GM21360 (cell line): ENCODE data around the gene PPP2R5B.

Experiments
- ATAC-seq: cut with Tn5 transposase; IDR thresholded peaks from one replicate; pipeline ENCODE4 v1.9.1; 2021; ENCODE audit warnings: mild to moderate bottlenecking, moderate library complexity; ENCODE audit not compliant: unreplicated experiment

PPP2R5B gene

DNA sequence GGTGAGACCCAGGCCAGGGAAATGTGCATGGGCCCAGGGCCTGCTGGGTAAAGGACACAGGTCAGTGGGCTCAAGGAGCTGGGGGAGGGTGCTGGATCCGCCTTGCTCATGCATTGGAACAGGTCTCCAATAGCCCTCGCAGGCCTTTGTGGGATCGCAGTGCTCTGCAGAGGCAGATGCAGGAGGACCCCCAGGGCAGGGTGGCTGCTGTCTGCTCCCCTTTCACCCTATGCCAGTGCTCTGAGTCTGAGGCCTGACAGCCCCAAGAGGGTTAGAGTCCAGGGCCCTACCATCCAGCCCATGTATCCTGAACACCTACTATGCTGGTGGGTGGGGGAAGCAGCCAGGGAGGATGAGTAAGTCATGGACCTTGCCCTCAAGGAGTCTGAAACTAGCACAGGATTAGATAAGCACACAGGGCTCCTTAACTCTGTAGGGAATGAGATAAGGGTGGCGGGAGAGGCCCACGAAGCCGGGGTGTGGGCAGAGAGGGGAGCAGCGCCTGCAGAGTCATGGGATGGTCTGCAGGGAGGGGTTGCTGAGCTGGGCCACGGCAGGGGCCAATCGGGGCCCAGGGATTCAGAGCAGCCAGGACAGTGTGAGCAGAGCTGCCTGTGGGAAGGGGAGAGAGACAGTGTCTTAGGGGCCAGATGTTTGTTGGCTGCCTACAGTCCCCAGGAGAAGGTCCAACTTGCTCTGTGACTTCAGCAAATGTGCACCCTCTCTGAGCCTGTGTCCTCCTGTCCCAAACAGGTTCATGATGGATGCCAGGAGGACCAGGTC, 35.6 kb upstream of the PPP2R5B start:
- no peak for ATAC-seq

DNA sequence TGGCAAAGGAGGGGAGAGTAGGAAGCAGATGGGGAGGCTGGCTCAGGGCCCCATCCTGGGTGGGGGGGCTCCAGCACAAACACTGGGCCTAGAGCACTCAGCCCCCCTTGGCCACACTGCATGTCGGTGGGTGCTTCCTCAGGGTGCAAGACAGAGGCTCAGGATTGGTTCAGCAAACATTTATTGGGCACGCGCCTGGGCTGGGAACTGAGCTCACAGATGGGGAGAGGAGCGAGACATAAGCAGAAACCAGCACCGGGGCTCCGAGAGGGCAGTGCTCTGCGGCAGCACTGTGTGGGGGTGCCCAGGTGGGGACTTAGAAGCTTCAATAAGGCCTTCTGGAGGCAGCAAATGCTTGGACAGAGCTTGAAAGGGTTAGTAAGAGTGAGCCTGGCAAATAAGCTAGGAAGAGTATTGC, 34.0 kb upstream of the PPP2R5B start:
- no peak for ATAC-seq

DNA sequence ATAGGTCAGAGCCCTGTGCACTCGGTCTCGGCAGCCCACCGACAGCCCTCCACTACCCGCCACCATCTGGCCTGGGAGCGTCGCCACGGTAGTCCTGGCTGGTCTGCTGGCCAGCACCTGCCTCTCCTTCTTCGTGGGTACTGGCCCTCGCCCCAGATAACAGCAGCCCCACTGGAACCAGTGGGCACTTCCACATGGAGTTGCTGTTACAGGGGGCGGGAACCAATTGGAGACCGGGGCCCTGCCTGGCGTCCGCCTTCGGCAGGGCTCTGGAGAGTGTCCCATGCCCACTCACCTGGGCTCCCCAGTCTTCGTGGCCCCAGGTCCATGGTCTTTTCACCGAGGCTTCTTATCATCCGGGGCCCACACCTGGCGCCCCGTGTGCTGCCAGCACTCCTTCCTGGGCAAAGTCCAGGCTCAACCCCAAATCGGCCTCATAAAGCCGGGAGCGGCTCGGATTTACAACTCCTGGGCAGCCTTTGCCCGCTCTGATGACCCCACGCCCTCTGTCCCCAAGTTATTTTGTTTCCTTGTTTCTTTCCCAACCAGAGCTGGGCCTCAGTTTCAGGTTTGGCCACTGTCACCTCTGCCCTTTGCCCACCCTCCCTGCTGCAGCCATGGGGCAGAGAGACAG, 33.2 kb upstream of the PPP2R5B start:
- ATAC-seq: no peak

DNA sequence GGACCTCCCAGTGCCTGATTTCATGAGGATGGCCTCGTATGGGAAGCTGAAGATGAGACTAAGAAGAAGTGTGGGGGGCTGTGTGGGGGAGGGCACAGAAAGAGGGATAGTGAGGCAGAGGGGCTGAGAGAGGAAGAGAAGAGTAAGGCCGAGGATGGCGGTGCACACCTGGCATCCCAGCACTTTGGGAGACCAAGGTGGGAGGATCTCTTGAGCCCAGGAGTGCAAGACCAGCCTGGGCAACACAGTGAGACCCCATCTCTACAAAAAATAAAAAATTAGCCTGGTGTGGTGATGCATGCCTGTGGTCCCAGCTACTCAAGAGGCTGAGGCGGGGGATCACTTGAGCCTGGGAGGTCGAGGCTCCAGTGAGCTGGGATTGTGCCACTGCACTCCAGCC, 32.6 kb upstream of the PPP2R5B start:
- no peak for ATAC-seq

DNA sequence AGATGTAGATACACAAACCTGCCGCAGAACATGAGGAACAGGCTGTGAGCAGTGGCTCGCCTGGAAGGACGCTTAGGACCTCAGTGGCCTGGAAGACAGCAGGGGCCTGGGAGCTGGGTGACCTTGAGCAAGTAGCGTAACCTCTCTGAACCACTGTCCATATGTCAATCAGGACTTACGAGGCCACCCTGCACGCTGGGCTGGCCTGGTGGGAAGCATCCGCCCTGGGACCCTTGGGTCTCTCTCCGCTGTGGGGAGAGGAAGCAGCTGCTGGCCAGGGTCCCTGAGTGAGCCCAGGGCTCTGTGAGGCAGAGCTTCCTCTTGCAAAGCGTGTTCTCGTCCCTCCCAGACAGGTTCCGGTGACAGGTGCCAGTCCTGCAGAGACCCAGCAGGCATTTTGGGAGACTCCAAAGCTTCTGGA, 32.1 kb upstream of the PPP2R5B start:
- no peak for ATAC-seq

DNA sequence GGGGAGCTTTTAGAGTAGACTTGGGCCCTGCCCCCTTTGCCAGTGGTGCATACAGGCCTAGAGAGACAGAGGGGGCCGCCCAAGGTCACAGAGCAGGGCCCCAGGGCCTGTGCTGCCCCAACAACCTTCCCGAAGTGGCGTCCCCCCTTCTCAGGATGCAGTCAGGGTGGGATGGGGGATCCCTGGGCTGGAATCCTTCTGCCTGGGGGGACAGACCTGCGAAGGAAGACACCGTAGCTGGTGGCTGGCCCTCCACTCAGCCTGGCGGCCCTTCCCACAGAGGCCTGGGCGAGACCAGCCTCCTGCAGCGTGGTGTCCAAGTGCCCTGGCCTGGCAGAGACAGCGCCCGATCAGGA, 31.7 kb upstream of the PPP2R5B start:
- ATAC-seq: no peak

DNA sequence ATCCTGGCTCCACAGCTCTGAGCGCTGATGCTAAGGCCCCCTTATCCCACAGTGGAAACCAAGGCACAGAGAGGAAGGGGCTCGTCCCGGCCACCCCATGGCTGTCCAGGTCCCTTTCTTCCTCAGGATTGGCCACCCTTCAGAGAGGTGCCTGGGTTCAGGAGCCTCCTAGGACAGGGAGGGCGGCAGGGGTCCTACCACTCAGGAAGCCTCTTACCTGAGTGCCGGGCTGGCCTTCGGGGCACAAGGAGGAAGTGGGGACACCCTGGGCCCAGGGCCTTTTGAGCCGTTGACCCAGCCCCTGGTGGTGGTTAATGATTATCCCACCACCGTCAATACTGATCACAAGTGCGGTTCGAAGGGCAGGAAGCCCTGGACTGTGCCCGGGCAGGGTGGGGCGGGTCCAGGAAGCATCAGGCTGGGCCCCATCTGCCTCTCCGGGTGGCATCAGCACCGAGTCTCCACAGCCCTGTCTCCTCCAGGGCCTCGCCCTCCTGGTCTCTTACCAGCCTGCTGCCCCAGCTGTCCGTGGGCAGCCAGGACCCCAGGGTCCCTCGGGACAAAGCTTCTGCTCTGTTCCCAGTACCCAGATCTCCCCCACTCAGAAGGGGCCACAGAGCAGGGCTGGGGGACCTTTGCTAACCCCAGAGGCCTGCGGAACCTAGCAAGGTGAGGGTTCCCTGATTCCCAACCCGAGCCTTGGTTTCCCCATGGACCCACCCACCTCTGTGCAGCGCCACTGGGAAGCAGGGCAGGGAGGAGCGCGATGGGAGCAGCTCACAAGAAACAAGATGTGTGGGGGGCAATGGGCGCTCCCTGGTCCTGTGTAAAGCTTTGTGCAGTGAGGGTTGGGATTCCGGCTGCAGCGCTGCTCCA, 31.1 kb upstream of the PPP2R5B start:
- no peak for ATAC-seq

DNA sequence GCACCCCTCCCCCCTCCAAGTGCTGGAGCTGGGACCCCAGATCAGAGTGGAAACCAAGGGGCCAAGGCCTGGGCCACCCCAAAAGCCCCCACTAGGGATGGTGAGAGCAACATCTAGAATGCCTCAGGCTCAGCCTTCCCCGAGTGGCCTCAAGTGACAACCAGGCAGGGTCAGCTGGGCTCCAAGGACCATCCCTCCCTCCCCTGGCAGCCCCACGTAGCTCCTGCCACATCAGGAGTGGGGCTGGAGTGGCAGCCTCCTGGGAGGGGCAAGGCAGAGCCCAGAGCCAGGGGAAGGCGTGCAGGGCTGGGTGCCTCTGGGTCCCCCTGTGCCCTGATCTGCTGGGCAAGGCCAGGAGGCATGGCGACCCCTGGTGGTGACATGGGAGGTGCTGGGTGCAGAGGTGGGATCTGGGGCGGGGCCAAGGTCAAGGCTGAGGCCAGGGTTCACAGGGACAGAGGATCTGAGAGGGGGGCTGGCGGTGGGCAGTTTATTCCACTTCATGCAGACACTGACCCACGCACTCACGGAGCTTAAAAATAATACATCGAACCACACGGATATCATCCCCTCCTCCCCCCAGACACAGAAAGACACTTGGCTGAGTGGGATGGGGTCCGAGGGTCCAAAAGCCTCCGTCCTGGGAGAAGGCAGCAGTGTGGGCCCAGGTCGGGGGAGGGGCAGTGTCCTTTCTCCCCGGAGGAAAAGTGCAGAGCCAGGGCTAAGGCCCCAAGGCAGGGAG, 30.2 kb upstream of the PPP2R5B start:
- peak; percentile 48 for ATAC-seq

DNA sequence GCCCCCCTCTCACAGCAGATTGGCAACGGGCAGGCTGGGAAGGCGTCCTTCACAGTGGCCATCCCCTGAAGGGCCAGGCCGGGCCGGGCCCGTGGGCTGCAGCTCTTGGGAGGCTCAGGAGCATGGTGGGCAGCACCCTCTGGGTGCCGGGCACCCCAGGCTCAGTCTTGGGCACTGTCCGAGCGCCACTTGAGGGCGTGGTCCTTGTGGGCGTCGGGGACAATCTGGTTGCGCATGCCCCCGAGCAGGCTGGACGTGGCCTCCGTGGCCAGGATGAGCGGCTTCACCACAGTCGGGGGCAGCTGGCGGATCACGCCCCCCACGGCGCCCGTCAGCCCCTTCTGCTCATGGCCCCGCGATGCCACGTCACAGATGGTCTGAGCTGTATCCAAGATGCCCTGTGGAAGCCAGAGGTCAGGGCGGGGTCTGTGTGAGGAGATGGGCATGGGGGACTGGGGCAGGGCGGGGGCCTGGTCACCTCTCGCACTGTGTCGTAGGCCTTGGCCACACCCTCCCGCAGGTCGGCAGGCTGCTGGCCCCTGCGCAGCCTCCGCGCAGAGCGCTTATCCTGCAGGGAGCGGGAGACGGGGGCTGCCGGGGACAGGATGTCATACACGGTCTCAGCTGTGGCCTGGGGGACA, 29.6 kb upstream of the PPP2R5B start:
- ATAC-seq: no peak

DNA sequence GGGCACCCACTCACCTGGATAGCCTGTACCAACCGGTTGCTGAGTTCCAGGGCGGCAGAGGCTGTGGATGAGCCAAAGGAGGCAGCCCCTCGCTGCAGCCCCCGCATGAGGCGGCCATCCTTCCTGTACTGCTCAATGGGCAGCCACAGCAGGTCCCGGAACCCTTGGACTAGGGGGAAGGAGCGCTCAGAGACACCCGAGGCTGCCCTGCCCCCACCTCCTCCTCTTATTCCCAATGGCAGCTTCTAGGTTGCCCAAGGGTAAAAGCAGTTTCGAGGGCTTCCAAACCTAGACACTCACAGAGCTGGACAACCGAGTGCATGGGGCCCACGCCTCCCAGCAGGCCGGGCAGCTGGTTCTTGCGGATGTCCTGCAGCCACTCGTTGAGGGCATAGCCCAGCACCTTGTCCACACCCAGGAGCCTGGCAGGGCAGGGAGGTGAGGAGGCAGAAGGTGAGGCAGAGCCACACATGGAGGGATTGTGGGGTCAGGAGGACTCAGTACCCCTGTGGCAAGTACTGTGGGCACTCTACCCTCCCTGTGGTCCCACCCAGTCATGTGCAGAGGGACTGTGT, 28.0 kb upstream of the PPP2R5B start:
- no peak for ATAC-seq

DNA sequence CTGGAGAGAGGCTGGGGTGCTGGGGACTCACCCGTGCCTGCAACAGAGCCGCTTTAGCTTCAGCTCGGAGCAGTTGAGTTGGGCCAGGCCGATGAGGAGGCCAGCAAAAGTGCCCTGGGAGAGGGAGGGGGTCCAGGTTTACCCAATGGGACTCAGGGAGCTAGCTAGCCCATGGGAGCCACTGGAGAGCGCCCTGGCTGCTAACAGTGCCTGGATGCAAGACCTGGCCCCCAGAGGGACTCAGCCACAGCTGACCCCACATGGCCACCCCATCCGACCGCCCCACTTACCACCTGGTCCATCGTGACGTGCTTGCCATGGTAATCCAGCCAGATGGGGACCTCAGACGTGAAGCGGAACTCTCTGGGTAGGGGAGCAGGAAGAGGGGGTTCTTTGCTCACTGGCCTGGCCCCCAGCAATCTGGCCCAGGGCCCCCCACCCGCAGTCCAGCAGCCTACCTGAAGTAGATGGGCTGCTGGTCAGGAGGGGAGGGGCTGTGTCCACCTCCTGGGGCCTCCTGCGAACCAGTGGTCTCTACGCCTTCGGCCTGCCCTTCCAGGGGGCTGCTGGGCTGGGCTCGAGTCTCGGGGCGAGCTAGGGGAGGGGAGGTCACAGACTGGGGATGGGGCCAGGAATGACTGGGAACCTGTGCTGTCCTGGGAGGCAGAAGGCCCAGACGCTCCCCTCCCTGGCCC, 27.0 kb upstream of the PPP2R5B start:
- no peak for ATAC-seq

DNA sequence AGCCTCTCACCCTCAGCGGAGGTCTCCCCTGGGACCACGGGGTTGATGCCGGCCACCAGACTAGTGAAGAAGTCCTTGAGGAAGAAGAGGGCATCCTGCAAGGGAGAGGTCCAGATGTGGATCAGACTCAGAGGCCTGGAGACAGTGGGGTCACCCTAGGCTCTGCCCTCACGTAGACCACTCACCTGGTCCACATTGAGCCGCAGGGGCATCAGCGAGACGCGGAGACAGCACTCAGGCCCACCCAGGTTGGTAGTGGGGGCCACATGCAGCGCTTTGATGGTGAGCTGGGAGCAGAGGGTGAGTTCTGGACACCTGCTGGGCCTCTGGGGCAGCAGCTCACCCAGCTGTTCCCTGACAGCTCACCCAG, 26.4 kb upstream of the PPP2R5B start:
- ATAC-seq: no peak

DNA sequence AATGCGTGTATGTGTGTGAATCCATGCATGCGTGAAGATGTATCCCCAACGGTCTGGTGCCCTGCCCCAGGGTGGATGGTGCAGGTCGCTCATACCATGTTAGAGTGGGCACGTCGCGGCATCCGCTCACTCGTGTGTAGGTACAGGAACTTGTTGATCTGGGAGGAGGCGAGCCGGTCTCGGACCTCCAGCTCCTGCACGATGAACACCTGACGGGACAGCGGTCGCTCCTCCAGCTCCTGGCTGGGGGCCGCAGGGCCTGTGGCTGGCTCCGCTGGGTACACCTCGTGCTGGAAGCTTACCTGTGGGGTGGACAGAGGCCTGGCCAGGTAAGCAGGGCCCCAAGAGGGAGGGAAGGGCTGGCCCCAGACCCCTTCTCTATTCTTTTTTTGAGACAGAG, 25.9 kb upstream of the PPP2R5B start:
- ATAC-seq: no peak

DNA sequence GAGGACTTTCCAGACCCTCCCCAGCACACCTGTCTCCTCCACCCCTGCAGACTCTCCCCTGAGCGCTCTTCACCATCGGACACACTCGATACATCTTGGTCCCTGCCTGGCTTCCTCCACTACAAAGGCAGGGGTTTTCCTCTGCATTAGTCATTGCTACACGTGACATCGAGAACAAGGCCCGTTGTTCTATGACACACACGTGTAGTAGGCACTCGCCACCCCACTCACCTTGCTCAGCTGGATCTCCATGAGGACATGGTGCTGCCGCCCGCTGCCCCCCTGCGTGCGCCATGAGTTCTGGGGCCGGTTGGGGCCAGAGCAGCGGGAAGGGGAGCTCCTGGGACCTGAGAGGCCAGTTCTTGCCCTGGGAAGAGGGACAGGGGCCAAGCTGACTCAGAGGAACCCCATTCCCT, 24.2 kb upstream of the PPP2R5B start:
- ATAC-seq: no peak

DNA sequence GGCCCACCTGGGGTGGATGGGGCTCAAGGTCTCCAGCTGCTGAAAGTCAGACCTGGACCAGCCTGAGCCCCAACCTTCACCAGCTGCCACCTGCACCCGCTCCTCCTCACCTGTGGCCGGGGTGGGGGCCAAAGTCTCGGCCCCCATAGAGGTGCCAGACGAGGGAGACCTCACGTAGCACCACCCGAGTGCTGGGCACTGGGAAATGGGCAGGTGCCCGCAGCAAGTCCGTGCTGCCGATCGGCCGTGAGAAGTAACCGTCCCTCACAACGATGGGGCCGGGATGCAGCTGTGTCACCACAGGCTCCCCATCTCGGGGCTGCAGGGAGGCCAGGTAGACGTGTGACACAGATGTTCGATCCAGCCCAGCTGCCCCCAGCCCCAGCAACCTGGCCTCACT, 23.7 kb upstream of the PPP2R5B start:
- ATAC-seq: no peak

DNA sequence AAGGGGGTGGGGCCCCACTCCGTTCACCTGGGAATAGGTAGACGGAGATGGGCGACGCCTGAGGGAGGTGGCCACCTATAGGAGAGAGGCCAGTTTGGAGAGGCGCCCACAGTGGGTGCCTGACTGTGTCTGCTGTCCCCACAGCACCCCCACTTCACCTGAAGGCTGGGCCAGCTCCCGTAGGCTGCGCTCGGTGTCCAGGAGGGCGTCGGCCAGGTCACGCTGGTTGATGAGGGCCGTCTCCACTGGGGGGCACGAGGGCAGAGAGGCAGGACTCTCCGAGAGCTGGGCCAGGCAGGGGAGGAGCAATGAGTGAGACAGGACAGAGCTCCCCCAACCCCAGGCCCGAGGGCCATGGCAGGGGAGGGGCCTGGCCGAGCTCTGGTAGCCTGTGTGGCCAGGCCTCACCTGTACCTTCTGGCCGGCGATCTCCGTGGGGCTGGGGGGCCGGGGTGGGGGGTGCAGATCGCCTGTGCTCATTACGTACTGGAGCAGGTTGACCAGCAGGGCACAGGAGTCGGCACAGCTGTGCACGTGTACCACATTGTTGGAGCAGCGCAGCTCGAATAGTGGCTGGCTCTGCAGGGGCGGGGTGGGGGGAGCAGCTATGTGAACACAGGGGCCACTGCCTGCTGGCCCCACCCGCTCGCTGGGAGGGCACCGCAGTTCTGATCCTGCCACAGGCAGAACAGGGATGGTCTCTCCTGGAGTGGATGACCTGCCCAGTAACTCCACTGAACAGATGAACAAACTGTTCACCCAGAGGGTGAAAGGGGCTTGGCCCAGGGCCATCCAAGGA, 22.2 kb upstream of the PPP2R5B start:
- ATAC-seq: no peak

DNA sequence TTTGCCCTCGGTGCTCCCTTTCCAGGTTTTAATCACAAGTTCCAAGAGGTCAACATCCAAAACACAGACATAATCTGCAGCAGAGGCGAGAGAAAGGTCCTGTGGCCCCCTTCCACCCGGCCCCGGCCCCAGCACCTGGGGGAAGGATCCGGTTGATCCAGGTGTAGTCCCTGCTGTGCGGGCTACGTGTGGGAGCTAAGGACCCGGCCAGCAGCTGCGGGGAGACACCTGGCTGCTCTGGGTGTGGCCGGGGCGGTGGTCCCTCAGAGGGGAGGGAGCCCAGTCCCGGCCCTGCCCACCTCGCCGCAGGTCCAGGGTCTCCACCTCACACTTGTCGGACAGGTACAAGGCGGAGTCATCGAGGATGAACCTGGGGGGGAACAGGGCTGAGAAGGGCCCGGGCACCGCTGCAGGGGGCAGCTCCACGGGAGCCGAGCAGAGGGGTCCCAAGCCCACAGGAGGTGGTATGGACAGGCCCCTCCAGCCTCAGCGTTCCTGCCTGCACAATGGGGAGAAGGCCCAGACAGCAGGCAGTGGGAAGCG, 21.1 kb upstream of the PPP2R5B start:
- ATAC-seq: no peak

DNA sequence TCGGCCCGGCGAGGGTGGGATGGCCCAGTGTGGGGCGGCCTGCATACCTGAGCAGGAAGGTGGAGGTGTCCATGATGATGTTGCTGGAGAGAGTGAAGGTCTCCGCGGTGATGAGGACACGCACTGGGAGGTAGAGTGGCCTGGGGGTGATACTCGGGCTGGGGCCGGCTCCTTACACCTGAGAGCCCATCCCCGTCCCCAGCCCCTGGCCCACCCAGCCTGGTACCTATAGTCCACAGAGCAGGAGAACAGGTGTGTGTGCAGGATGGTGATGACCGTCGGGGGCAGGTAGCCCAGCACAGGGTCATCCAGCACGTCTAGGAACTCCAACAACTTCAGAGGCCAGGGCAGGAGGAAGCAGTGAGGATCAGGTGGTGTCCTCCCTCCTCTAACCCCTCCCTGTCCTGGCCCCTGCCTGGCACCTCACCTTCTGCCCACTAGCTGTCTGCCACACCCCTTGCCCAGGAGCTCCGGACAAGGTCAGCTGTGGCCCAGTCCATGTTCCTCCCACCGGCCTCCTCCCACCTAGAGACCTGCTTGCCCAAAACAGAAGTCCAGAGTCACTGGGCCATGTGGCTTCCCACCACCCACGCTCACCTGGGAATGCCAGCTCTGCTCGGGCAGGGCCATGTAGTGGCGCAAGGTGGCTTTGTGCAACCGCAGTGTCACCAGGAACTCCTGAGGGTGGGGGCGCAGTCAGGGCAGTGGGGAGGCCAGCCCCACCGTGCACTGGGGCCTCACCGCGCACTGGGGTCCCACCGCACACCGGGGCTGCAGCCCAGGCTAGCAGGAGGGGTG, 18.8 kb upstream of the PPP2R5B start:
- no peak for ATAC-seq
